Astrocyte of the cerebellum (primary cell): Measurements from ENCODE around the gene ANO10.
"Not testable (repeated sequence)": the region's sequence is repeated elsewhere in the genome, so short reads cannot be mapped to it uniquely, and the experiment has no call there.

Source experiments
- DNase-seq: peaks from one replicate; pipeline ENCODE4 v3.0.0-alpha.2; 2011; ENCODE audit warnings: low read depth
- H3K4me3 ChIP-seq: 2 replicates; pipeline ENCODE4 v1.5.1; 2011; ENCODE audit warnings: mild to moderate bottlenecking, low read depth, low read length, moderate library complexity
- CTCF ChIP-seq: IDR thresholded peaks from 2 replicates; pipeline ENCODE4 v1.5.1; 2012; ENCODE audit warnings: low read length, low read depth, moderate library complexity, mild to moderate bottlenecking; ENCODE audit errors: missing control alignments
- in situ Hi-C: cut with HindIII; loops from 2 replicates; pipeline ENCODE4 v1.10.0; 2017; ENCODE audit warnings: low sequenced_read_pairs

ANO10 gene

GRCh38 chr3:43496740-43497375 is 125.0 kb downstream of the ANO10 start:
- DNase-seq: no peak
- TF ChIP-seq CTCF: no peak
- in situ Hi-C loops: no loop called here
- H3K4me3 ChIP-seq: no peak overlapping the region

GRCh38 chr3:43492932-43493331 is 128.9 kb downstream of the ANO10 start:
- in situ Hi-C loops, H3K4me3 ChIP-seq, DNase-seq: not testable (repeated sequence)

- DNase-seq, H3K4me3 ChIP-seq: not testable (repeated sequence)
Observed at GRCh38 chr3:43491807-43492206, 130.0 kb downstream of the ANO10 start.

GRCh38 chr3:43490640-43491185 is 131.1 kb downstream of the ANO10 start:
- no peak overlapping the region for H3K4me3 ChIP-seq
- no peak for DNase-seq
- in situ Hi-C loops: no loop called here
- no peak for TF ChIP-seq CTCF

More at GRCh38 chr3:43491807-43492206, 130.0 kb downstream of the ANO10 start:
- in situ Hi-C loops: not testable (repeated sequence)

GRCh38 chr3:43489930-43490329 is 131.9 kb downstream of the ANO10 start:
- no peak for TF ChIP-seq CTCF
- in situ Hi-C loops: no loop called here
- no peak overlapping the region for H3K4me3 ChIP-seq
- no peak for DNase-seq

- no peak for TF ChIP-seq CTCF
- in situ Hi-C loops: no loop called here
- H3K4me3 ChIP-seq: no peak overlapping the region
- no peak for DNase-seq
Observed at GRCh38 chr3:43485931-43486330, 135.9 kb downstream of the ANO10 start.

- H3K4me3 ChIP-seq: no peak overlapping the region
- DNase-seq: no peak
- TF ChIP-seq CTCF: no peak
- in situ Hi-C loops: no loop called here
Observed at GRCh38 chr3:43484926-43485488, 136.8 kb downstream of the ANO10 start.
